ENCODE measurements around the gene NPSR1.
"Not testable (repeated sequence)": the region's sequence is repeated elsewhere in the genome, so short reads cannot be mapped to it uniquely, and the experiment has no call there.

The NPSR1 gene

DNA sequence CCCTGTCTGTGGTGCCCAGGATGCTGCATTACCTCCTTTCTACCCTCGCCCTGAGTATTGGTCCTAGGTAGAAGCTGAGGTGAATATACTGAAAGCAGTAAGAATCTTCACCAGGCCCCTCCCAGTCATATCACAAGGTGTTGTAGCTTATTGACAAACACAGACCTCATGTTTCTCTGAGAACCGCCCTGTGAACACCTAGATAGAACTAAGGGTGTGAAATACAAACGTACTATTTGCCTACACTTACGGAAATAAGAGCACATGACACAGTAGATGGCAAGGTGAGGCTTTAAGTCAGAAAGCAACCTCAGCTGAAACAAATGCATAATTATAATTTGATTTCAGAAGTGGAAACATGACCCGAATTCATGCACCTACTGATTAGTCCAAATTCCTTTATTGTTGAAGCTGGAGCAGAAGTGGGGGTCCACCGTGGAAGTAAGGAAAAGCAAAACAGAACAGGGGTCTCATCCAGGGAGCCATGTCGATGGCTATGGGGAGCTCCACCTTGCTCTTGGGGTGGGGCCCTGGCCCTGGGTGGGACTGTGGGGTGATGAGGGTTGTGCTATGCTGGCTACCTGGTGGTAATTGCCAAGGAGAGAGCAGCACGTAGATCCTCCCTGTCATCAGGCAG, at the start of gene NPSR1:
Gene NPSR1 (plus strand): TSS at position 587 of the 637 bp plus-strand sequence. CDS start 195 bp downstream, outside the sequence.
- no peak for DNase-seq

DNA sequence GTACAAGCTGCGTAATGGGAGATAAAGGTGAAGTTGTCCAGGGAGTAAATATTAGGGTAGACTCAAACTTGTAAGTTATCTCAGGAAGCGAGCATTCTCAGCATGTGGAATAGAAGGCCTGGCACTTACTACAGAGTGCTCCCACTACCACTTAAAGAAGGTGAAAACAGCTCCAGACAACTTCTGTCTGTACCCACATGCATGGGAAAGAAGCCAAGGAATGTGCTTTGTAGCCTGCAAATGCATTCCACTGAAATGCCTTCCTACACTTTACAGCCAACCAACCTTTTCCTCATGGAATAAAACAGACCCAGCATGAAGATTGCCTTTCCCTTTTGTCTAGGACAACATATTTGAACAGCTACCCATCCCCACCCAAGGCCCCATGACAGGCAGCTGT, 45.4 kb upstream of the NPSR1 start:
- DNase-seq = no peak

GRCh38 chr7:34620425-34620824, 37.6 kb upstream of the NPSR1 start:
- DNase-seq = no peak

DNA sequence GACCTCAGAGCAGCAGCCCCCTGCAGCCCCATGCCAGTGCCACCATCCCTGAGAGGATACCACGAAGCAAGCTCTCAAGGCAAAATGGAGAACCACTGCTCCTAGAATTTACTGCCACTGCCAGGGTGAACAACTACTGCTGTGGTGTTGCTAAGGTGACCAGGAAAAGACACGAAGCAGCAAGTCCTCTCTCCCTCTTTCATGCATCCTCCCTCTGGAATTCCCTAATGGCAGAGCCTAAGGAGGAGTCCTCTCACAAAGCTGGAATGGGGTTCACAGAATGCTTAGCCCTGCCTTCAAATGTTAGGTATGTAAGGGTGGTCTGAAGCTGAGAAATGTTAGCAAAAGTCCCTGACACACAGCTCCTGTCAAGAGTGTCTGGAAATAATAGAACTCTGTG, 35.8 kb upstream of the NPSR1 start:
- no peak for DNase-seq

GRCh38 chr7:34622771-34623250, 35.2 kb upstream of the NPSR1 start:
- no peak for DNase-seq

GRCh38 chr7:34628618-34629017, 29.4 kb upstream of the NPSR1 start:
- not testable (repeated sequence) for DNase-seq

- DNase-seq = no peak
These were observed 5.2 kb upstream of the NPSR1 start for GRCh38 chr7:34652809-34653208.

DNA sequence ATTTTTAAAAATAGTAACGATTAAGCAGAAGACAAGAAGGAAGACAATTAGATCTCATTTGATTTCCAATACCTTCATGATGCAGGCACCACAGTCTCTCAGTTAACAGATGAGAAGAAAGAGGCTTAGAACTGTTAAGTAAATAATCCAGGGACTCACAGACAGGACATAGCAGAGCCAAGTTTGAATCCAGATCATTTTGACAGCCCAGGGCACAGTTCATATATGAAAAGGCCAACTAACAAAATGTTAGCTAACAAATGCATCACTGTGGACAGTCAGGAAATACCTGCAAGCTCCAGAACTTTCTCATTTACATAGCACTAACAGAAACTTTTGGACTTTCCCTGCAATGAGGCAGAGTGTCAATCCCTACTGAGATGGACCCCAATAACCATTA, 4.2 kb upstream of the NPSR1 start:
- DNase-seq = no peak

DNA sequence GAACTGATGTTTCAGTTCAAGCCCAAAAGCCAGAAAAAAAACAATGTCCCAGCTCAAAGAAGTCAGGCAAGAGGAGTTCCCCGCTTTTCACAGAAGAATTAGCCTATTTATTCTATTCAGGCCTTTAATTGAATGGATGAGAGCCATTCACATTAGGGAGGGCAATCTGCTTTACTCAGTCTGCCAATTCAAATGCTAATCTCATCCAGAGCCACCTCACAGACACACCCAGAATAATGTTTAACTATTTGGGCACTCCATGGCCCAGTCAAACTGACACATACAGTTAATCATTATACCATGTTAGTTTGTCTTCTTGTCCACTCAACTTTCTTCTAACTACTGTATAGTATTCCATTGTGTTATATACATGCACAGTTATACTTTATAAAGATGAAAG, 2.6 kb upstream of the NPSR1 start:
- DNase-seq = no peak

DNA sequence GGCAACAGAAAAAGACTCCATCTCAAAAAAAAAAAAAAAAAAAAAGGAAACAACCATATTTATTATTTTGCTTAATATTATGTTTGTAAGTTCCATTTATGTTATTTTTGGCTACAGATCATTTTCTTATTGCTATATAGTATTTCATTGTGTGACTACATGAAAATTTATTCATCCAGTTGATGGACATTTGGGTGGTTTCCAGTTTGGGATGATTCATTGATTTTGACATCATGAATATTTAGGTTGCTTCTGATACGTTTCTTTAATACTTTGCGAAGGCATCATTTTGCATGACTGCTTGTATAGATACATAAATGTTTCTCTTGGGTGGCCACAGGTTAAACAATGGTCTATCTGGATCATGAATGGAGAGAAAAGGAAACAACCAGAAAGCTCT, 2.0 kb upstream of the NPSR1 start:
- DNase-seq = no peak

- no peak for DNase-seq
These were observed 1.6 kb downstream of the NPSR1 start for GRCh38 chr7:34659472-34660075.

DNA sequence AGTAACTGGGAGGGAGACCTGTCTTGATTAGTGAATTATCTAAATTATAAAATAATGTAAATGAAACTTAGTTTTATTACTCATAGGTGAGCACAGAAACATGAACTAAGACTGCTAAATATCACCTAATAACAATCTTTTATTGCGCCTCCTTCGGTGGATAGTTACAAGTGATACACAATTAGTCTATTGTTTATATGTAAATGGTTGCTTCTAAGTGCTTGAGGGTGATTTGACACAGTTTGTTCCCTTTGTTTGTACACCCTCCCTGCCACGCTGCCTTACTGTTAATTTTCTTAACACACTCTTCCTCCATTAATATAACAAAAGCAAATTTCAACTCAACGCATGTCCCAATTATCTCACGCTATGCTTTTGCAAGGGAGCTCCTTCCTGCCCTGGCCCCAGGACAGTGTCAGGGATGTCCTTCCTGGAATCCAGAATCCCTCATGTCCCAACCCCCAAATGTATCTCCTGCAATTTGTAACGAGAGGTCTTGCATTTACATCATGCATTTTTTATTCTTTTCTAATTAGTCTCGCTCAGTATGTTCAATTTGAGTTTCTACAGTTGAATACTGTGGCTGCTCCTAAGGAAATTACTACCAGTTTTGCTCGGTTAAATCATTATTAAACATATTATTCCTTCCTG, 4.2 kb downstream of the NPSR1 start:
- no peak for DNase-seq

DNA sequence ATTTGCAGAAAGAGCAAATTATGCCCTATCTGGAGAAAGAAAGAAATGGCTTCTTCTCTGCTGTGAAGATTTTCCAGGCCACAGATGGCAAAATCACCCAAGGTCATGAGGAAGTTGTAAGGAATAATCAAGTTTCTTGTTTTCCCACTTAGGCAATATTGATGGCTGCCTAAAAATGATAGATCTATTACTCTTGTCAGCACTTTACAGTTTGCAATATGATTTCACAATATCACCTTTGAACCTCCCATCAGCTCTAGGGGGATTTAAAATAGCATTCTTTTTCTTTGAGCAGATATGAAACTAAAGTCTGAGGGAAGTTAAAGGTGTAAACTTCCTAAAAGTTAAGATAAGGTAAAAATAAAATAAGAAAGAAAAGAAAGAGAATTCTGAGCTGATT, 6.7 kb downstream of the NPSR1 start:
- DNase-seq = no peak

- no peak for DNase-seq
These were observed 14.4 kb downstream of the NPSR1 start for GRCh38 chr7:34672430-34672829.

DNA sequence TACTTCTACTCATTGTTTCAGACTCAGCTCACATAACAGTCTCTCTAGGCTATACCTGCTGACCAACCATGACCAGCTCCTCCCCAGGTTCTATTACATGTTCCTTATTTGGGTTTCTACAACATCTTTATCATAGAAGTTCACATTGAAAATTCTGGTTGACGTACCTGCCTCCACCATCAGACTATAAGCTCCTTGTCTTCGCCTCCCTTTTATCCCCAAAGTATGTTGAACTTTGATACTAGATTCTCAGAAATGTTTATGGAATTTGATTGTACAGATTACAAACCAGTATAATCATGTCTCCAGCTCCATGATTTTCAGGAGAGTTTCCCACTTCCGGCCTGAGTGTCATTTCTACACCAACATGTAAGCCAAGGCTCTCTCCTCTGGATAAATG, 15.0 kb downstream of the NPSR1 start:
- DNase-seq = no peak

DNA sequence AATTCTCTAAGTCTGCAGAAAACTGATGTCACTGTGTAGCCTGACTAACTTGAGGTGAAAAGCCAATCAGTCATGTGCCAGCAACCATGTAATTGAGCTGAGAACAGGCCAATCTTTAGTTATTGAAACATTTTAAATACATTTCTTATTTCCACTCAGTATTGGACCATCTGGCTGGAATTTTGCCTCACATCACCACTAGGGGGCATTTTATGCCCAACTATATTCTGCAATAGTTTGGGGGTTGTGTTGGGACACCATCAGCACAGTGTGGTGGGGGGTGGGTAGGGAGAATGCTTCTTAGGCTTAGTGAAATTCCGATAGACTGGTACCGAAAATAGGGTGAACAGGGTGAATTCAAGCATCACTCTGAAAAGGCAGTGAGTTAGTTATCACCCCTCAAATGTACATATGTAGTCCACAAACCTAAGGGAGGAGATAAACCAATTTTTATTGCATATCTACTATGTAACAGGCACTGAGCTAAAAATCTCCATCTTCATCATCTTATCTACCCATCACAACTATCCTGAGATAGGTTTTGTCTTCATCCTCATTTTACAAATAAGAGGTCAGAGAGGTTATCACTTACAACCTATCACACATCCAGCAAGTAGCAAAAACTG, 17.8 kb downstream of the NPSR1 start:
- DNase-seq = no peak

DNA sequence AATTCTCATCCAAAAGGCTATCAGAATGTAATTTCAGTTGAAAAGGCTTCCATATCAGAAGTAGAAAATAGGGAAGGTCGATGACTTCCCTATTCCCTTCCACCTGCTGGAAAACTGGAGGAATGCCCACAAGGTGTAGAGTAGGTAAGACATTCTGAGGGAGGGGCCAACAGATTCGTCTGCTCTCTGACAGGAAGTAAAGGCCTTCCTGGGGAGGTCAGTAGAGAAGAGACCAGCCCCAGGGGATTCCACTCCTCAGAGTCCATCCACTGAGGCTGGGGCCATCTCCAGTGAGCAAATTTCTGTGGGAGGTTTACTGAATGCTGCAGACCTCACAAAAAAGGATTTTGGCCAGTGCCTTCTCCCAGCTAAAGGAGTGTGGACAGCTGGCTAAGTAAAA, 19.5 kb downstream of the NPSR1 start:
- no peak for DNase-seq

DNA sequence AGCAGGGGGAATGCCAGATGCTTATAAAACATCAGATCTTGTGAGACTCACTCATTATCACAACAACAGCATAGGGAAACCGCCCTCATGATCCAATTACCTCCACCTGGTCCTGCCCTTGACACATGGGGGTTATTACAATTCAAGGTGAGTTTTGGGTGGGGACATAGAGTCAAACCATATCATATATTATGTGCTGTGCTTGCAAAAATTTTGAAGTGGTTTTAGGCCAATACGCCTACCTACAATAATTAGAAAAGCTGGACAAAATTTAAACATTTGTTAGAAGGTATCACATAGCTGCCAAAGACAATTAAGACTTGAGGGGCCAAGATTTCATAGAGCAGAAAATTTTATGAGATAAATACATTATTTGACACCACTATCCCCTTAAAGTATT, 29.5 kb downstream of the NPSR1 start:
- DNase-seq = no peak

- no peak for DNase-seq
These were observed 38.4 kb downstream of the NPSR1 start for GRCh38 chr7:34696415-34696814.

- no peak for DNase-seq
These were observed 51.8 kb downstream of the NPSR1 start for GRCh38 chr7:34709771-34710170.

- DNase-seq = no peak
These were observed 60.8 kb downstream of the NPSR1 start for GRCh38 chr7:34718867-34719266.

- DNase-seq = no peak
These were observed 61.6 kb downstream of the NPSR1 start for GRCh38 chr7:34719636-34720035.

DNA sequence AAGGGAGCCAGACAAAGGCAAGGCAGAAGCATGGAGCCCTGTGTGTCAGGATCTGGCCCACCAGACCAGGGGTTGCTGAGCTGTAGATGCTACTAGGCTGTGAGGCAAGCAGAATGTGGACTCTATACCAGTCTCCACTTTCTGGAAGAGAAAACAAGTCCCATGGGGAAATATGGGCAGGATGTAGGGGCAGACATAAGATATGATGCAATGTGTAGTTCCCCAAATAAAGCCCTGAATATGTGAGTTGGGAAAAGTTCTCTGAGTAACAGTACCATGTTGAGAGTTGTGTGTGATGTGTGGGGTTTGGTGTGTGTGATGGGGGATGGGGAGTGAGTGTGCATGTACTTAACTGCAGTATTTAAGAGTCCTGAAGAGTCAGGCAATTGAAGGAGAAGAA, 62.3 kb downstream of the NPSR1 start:
- no peak for DNase-seq

DNA sequence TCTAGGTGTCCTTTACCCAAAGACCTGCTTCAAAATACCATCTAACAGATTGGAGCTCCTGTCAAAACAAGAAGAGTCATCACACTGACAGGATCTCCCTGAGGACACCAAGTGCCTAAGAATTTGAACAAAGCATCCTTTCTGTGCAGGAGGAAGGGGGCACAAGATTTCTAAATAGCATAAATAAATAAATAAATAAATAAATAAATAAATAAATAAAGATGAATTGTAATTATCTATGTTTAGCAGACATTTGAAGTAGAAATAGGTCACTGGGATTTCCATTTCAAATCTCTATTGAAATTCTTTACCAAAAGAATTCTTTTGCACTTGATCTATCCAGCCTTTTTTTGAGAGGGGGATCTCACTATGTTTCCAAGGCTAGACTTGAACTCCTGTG, 65.3 kb downstream of the NPSR1 start:
- DNase-seq = no peak
